Measurements from ENCODE around the gene SEC61A2. TPM values are rescaled to one million over a fixed set of nuclear protein-coding genes. Genes with fewer than 3 reads are reported as not detected.
"Not testable (repeated sequence)": the region's sequence is repeated elsewhere in the genome, so short reads cannot be mapped to it uniquely, and the experiment has no call there.

SEC61A2 gene
- total RNA-seq = 6.7 and 7.0 TPM in 2 replicates

DNA sequence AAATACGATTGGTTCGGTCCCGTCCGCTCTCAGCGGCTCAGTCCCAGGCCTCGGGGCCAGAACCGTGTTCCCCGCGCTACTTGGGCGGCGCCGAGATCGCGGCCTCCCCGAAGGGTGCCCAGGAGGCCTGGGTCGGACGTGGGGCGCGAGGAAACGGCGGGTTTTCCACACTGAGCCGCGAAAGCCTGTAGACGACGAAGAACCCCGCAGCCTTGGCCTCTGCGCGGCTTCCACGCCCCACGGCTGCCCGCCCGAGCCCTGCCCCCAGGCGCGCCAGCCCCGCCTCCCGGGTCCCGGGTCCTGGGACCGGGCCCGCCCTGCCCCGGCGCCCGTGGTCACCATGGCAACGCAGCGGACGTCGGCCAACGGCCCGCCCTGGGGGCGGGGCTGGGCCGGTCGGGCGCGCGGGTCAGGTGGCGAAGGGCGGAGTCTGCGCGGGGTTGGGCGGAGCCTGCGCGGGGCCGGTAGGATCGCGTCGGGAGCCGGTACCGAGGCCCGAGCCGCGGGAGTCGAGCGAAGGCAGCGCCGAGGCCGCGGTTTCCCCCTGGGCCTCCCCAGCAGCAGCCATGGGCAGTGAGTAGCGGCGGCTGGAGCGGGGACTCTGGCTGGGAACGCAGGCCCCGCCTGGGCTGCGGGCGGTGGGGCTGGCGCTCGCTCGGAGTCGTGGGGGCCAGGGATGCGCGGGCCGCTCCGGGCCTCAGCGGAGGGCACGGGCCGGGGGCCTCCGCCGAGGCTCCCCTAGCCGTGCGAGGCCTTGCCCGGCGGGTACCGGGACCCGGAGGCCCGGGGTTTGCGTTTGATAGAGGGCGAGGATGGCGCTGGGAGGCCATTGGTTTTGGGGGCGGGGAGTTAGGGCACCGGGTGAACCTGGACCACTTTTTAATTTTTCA, at the start of gene SEC61A2:
SEC61A2 (plus strand) TSS at position 456 of the 890 bp plus-strand sequence; CDS start at position 567, 111 bp downstream.
- no peak for DNase-seq (ENCODE audit: low read depth)
- TF ChIP-seq, protein P1, sequence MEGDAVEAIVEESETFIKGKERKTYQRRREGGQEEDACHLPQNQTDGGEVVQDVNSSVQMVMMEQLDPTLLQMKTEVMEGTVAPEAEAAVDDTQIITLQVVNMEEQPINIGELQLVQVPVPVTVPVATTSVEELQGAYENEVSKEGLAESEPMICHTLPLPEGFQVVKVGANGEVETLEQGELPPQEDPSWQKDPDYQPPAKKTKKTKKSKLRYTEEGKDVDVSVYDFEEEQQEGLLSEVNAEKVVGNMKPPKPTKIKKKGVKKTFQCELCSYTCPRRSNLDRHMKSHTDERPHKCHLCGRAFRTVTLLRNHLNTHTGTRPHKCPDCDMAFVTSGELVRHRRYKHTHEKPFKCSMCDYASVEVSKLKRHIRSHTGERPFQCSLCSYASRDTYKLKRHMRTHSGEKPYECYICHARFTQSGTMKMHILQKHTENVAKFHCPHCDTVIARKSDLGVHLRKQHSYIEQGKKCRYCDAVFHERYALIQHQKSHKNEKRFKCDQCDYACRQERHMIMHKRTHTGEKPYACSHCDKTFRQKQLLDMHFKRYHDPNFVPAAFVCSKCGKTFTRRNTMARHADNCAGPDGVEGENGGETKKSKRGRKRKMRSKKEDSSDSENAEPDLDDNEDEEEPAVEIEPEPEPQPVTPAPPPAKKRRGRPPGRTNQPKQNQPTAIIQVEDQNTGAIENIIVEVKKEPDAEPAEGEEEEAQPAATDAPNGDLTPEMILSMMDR (conservative IDR thresholded peaks at IDR 0.05; ENCODE audit: low read depth, low read length) = no peak
- peak within 1 kb of the TSS; percentile 74 for H3K4me3 ChIP-seq (ENCODE audit: low read depth, low read length)

DNA sequence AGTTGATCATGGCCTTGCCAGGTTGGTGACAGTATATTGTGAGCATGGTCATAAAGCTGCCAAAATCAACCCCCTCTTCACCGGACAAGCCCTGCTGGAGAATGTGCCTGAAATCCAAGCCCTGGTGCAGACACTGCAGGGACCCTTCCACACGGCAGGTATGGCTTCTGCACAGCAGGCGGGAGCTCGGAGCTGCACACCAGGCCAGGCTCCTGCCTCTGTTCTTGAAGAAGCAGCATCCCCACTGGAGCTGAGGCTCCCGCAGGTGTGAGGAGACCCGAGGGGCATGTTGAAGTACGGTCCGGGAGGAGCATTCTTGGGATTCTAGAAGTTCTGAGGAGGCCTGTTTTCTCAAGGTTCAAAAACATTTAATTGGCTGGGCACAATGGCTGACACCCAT, 48.0 kb upstream of the SEC61A2 start:
- DNase-seq (ENCODE audit: low read depth) = no peak
- no peak overlapping the region for H3K4me3 ChIP-seq (ENCODE audit: low read depth, low read length)
- TF ChIP-seq, protein P1 (conservative IDR thresholded peaks at IDR 0.05; ENCODE audit: low read depth, low read length) = no peak

DNA sequence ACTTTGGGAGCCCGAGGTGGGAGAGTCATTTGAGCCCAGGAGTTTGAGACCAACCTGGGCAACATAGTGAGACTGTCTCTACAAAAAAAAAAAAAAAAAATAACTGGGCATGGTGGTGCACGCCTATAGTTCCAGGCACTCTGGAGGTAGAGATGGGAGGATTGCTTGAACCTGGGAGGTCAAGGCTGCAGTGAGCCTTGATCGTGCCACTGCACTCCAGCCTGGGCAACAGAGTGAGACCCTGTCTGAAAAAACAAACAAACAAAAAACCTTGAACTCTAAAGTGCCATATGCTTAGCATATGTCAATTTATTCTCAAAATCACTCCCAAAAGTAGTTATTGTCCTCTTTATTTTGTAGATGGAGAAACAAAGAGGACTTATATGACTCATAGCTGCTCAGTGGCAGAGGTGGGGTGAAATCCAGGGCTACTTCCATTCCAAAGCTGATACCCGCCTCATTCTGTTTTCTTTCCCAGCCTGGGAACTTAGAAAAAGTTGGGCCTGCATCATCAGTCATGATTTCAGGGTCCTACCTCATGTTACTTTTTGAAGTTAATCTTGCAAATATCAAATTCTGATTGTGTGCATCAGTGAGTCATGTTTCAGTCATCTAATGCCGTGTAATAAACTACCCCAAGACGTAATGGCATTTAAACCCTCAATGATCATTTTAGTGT, 47.5 kb upstream of the SEC61A2 start:
- no peak overlapping the region for H3K4me3 ChIP-seq (ENCODE audit: low read depth, low read length)
- DNase-seq (ENCODE audit: low read depth) = no peak
- TF ChIP-seq, protein P1 (conservative IDR thresholded peaks at IDR 0.05; ENCODE audit: low read depth, low read length) = no peak

DNA sequence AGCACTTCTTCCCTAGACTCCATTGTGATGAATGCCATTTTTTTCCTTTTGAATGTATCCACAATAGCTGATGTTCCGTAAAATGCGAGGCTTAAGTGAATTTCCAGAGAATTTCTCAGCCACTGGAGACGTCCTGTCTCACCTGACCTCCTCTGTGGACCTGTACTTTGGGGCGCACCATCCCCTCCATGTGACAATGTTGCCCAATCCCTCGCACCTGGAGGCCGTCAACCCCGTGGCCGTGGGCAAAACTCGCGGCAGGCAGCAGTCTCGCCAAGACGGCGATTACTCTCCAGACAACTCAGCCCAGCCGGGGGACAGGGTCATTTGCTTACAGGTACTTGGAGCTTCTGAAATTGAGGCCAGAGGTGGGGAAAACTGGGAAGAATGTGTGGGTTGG, 40.6 kb upstream of the SEC61A2 start:
- DNase-seq (ENCODE audit: low read depth) = no peak
- H3K4me3 ChIP-seq (ENCODE audit: low read depth, low read length) = no peak overlapping the region
- TF ChIP-seq, protein P1 (conservative IDR thresholded peaks at IDR 0.05; ENCODE audit: low read depth, low read length) = no peak

DNA sequence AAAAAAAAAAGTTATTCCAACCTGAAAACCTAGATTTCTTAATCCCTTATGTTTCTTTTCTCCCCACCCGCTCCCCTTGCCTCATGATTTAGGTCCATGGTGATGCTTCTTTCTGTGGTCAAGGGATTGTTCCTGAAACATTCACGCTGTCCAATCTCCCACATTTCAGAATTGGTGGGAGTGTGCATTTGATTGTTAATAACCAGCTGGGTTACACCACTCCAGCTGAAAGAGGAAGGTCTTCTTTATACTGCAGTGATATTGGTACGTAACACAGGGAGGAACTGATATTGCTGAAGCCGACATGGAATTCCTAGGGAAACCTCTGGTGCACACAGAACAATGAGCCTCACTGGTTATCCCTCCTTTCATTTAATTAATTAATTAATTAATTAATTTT, 38.1 kb upstream of the SEC61A2 start:
- no peak overlapping the region for H3K4me3 ChIP-seq (ENCODE audit: low read depth, low read length)
- no peak for DNase-seq (ENCODE audit: low read depth)
- TF ChIP-seq, protein P1 (conservative IDR thresholded peaks at IDR 0.05; ENCODE audit: low read depth, low read length) = no peak

DNA sequence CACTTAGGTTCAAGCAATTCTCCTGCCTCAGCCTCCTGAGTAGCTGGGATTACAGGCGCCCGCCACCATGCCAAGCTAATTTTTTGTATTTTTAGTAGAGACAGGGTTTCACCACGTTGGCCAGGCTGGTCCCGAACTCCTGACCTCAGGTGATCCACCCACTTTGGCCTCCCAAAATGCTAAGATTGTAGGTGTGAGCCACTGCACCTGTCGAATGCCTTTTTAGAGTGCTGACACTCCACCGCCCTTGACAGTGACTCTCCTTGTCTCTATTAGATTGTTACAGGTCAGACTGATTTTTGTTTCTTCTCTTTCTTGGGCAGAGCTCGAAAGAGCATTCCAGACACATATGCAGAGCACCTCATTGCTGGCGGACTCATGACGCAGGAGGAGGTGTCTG, 32.1 kb upstream of the SEC61A2 start:
- H3K4me3 ChIP-seq (ENCODE audit: low read depth, low read length); DNase-seq (ENCODE audit: low read depth): not testable (repeated sequence)

DNA sequence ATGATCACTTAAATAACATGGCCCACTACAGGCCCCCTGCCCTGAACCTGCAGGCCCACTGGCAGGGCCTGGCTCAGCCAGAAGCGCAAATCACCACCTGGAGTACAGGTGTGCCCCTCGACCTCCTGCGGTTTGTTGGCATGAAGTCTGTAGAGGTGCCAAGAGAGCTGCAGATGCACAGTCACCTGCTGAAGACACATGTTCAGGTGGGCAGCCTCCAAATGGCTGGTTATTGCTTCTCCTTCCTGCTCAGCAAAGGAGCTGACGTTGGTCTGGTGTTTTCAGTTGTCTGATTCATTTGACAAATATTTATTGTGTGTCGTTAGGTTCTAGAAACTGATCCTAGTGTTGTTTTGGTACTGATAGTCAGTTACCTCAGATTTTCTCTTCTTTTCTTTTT, 31.7 kb upstream of the SEC61A2 start:
- H3K4me3 ChIP-seq (ENCODE audit: low read depth, low read length) = no peak overlapping the region
- TF ChIP-seq, protein P1 (conservative IDR thresholded peaks at IDR 0.05; ENCODE audit: low read depth, low read length) = no peak
- no peak for DNase-seq (ENCODE audit: low read depth)
